AML-193 (cell line): ENCODE measurements around the gene SPSB2.
"Not testable (repeated sequence)": the region's sequence is repeated elsewhere in the genome, so short reads cannot be mapped to it uniquely, and the experiment has no call there.

ENCODE experiments used
- DNase-seq, 2 experiments: peaks; one replicate each; lab custom pipeline; 2025; lab: John Stamatoyannopoulos, UW

The SPSB2 gene

DNA sequence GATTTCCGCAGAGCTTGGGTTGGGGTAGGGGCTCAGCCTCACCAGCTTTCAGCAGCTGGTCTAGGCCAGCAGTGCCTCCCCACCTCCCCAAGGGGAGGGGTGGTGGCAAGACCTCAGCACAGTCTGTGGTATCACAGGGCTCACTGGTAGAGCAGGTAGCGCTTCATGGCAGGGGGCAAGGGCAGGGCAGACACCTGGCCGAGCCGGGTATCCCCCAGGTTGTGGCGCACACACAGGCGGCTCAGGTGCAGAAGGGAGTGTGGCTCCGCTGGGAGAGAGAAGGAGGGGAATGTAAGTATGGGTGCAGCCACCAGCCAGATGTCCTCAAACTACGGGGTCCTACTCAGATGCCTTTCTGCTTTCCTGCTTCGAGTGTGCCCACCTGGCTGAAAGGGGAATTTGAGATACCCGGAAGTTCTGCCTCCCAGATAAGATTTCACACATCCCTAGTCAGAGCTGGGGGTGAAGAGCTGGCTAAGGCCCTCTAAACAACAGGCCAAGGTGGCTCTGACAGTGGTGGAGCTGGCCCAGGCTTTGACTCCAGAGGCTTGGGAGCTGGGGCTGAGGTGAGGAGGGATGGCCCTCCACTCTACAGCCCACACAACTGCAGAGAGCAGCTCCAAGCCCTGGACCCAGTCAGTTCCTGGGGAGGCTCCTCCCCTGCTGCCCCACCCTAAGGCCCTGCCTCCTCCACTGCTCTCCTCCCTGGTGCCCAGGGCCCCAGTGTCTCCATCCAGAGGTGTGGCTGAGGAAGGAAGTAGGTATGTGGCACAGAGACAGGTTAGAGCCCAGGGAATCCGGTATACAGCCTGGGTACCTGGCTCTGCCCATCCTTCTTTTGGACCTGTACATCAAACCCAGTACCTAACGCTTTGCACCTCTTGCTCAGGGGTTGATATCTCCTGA is 1.8 kb downstream of the SPSB2 start:
- peak in 1 of 2 experiments; percentile 14 for DNase-seq

- DNase-seq: not testable (repeated sequence)
Observed at GRCh38 chr12:6870304-6870703, 2.8 kb downstream of the SPSB2 start.

DNA sequence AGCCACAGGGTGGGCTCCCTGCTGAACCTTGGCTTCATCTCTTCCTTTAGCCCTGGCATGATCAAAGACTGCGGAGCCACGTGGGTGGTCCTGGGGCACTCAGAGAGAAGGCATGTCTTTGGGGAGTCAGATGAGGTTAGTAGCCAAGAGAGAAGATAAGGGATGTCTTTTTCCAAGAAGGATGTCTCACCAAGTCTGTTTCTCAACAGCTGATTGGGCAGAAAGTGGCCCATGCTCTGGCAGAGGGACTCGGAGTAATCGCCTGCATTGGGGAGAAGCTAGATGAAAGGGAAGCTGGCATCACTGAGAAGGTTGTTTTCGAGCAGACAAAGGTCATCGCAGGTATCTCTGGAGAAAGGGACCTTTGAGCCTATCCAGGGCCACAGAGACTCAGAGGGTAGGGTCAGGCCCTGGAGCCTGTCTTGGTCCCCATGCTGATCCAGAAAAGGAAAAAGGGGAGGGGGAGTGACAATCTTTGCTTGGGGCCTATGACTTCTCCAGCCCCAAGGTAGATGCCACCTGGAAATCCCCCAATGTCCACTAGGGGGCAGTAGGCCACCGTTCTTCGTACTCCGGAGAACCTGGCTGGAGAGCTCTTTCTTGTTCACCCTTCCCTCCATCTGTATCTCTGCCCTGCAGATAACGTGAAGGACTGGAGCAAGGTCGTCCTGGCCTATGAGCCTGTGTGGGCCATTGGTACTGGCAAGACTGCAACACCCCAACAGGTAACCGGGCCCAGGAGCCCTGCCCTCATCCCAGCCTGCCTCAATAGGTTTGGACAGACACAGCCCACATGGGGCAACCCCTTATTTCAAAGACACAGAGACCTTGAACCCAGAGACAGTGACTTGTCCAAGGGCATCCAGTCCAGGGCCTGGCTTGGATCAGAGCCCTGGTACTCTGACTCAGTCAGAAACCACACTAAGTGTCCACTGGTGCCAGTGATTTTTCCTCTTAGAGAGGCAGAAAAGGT is 3.8 kb downstream of the SPSB2 start:
- peak; percentile 66 to 73 for DNase-seq

- DNase-seq: peak in 1 of 2 experiments; percentile 4
Observed at GRCh38 chr12:6868211-6869048, 4.7 kb downstream of the SPSB2 start.

DNA sequence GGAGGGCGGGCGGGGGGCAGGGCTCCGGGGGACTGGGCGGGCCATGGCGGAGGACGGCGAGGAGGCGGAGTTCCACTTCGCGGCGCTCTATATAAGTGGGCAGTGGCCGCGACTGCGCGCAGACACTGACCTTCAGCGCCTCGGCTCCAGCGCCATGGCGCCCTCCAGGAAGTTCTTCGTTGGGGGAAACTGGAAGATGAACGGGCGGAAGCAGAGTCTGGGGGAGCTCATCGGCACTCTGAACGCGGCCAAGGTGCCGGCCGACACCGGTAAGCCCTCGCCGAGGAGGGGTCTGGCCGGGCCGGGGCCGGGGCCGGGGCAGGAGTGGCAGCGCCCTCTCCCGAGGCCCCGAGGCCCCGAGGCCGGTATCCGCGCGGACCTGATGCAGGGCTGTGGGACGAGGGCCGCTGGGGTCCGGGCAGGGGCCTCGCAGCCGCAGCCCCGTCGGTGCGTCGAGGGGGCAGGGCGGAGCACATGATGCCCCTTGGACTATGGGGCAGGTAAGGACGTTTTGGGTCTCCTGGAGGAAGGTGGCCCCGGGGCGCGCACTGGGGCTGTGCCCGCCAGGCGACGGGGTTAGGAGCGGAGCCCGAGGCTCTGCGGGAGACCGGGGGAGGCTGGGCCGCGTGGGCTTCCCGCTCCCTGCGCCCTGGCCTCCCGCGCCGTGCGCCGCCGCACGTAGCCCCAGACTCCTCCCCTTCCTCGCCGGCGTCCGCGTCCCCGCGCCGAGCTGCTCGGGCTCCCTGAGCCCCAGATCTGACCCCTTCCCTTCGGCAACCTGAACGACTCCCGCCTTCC is 5.5 kb downstream of the SPSB2 start, which contains the start of gene TPI1:
Gene TPI1, plus strand, starts transcription at position 119 of the 798 bp plus-strand sequence. Its CDS starts 36 bp downstream, at position 155.
- peak; percentile 67 to 73 for DNase-seq

DNA sequence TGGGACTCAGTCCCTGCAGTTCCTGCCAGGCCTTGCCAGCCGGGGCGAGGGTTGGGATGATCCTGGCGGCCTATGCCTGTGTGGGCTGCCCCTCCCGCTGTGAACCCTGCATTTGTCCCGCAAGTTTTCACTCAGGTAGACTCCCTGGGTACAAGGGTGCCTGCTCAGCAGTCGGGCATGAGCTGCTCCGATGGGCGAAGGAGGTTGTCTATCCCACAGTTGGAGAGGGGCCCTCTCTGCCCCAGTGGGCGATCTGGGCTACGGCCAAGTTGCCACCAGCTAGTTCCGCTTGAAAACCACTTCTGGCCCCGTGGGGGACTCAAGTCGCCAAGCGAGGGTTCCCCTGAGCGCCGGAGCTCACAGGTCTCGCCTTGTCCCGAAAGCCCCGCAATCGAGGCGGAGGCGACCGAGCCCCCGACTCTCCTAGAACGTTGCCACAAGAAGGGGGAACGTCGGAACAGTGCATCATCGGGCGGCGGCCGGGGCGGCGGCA is 6.1 kb downstream of the SPSB2 start:
- DNase-seq: peak; percentile 67 to 73

- DNase-seq: no peak
Observed at GRCh38 chr12:6866163-6866919, 6.8 kb downstream of the SPSB2 start.

GRCh38 chr12:6865307-6865706 is 7.8 kb downstream of the SPSB2 start:
- not testable (repeated sequence) for DNase-seq

GRCh38 chr12:6863586-6864321 is 9.3 kb downstream of the SPSB2 start:
- no peak for DNase-seq

DNA sequence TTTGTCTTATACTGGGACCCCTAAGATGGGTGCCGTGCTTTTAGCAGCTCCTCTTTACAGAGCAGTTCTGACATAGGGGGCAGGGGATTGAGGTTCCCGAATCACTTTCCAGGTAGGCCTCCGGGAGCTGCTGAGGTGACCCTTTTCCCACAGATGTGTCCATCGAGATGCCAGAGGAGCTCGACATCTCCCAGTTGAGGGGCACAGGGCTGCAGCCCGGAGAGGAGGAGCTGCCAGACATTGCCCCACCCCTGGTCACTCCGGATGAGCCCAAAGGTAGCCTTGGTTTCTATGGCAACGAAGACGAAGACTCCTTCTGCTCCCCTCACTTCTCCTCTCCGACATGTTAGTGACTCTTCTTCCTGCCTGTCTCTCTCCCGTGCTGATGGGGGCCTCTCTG is 10.1 kb downstream of the SPSB2 start:
- DNase-seq: no peak

DNA sequence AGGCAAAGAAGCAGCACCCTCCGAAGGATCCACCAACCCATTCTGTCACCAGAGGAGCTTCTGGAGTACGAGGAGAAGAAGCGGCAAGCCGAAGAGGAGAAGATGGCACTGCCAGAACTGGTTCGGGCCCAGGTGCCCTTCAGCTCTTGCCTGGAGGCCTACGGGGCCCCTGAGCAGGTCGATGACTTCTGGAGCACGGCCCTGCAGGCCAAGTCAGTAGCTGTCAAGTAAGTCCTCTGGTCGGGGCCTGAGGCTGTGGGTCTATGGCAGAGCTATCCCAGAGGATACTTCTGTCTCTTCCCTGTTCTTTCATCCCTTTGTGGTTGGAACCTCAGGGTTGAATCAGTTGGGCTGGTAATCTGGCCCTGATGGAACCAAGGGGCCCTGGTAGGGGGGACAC is 11.7 kb downstream of the SPSB2 start:
- no peak for DNase-seq

DNA sequence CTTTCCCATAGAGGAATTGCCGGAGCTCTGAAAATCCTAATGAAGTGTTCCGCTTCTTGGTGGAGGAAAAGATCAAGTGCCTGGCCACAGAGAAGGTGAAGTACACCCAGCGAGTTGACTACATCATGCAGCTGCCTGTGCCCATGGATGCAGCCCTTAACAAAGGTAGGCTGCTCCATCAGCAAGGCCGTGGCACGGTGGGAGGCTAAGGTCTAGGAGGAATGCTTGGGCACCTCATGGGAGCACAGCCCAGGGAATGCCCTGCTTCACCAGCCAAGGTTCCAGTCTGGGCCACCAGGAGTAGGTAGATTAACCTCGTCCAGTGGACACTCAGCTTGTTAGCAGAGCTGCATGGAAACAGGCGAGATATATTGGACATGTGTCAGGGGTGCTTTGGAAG is 12.2 kb downstream of the SPSB2 start:
- DNase-seq: no peak

DNA sequence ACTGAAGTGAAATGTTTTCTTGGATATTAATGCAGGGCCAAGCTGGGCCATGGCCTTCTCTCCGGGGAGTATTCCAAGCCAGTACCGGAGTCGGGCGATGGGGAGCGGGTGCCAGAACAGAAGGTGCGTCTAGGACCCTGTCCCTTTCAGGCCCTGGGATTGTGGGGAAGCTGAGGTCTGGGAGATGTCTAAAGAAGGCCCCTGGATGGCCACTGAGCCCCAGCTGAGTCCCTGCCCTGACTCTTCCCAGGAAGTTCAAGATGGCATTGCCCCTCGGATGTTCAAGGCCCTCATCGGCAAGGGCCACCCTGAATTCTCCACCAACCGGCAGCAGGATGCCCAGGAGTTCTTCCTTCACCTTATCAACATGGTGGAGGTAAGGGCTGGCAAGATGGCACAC is 13.0 kb downstream of the SPSB2 start:
- DNase-seq: no peak

GRCh38 chr12:6858799-6859198 is 14.3 kb downstream of the SPSB2 start:
- no peak for DNase-seq

- DNase-seq: no peak
Observed at GRCh38 chr12:6855322-6855721, 17.8 kb downstream of the SPSB2 start.

DNA sequence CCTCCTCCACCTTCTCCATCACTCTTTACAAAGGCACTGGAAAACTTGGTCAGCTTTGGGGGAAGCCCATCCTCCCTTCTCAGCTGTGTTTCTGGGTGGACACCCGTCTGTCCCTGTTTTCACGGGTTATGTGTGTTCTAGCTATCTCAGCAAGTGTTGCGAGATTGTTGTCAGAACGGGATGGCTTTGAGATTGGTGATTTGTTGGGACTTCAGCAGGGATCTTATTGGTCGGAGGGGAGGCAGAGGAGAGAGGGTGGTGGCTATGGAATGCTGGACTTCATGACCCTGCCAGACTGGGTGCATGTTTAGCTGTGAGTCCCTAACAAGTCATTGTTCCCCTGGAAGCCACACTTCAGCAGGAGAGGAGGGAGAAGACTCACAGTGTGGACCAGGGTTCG is 19.1 kb downstream of the SPSB2 start:
- no peak for DNase-seq

DNA sequence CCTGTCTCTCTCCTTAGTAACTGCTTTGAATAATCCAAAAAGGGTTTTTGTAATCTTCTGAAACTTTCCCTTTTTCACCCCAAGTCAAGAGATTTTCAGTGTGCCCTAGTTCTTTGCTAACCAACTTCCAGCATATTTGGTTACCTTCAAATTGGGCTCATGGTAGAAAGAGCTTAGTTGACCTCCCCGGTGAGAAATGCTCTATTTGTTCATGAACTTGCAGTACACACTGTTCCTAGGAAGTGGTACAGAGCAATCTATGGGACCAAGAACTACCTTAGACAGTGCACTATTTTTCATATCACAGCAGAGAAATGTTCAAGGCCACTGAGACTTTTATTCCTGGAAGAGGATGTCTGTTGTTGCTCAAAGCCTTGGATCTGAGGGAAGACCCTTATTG is 19.5 kb downstream of the SPSB2 start:
- DNase-seq: no peak

DNA sequence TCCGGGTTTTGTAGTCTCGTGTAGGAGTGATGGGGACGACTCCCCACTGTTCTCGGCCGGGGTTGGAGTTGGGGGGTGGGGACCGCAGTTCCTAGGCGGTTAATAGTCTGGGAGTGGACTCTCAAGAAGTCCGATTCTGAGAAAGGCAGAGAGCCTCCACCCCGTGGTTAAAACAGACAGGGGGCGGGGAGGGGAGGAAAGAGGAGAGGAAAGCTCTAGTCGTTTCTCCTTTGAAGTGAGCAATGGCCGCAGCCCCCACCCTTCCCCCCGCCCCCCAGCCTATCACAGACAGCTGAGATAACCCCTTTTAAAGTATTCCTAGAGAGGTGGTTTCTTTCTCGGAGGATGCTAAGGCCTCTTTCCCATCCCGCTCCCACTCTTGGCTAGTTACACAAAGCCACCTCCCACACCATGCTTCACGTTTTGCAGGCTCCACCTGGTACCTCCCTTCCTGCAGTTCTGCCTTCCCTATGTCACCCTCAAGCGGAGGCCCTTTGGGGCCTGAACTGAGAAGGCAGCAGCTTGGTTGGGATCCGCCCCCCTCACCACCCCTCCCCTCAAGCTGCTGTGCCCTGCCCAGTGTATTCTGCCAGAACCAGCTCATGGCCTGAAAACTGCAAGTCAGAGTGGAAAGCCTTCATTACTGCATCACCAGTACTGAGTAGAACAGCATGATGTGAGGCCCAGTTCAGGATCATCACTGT is 20.3 kb downstream of the SPSB2 start:
- no peak for DNase-seq
